GM18870 (cell line): ENCODE results near the gene COL5A3.
"Not testable (repeated sequence)": the region's sequence is repeated elsewhere in the genome, so short reads cannot be mapped to it uniquely, and the experiment has no call there.

Experiments used
- ATAC-seq: cut with Tn5 transposase; IDR thresholded peaks from one replicate; pipeline ENCODE4 v1.9.1; 2021; ENCODE audit warnings: moderate library complexity; ENCODE audit not compliant: unreplicated experiment

COL5A3 gene

GRCh38 chr19:9972103-9972502 lies 38.2 kb downstream of the COL5A3 start:
- no peak for ATAC-seq

DNA sequence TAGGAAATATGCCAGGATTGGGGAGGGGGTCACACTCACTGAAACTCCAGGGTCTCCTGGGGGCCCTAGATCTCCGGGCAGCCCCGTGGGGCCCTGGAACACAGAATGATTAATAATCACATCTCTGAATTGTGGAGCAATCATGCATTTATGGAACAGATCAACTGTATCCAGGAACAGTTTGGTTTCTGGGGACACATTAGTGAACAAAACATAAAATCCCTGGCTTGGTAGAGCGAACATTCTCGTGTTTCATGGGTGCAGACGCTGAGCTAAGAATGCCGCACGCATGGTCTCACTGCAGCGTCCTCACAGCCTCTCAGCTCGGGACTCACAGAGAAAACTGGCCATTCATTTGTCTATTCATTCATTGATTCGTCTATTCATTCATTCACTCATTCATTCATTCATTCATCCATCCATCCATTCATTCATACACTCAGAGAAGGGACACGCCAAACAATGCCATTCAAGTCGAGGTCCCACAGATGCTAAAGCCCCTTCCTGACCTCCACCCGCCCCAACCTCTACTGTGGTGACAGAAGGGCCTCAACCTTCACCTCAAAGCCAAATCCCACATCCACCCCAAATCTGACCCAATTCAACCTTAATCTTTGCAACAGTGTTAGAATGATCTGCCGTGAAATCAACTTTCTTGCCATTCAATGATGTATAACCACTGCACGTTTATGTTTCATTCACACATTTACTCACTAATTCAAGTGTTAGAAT lies 39.0 kb downstream of the COL5A3 start:
- ATAC-seq = no peak

- no peak for ATAC-seq
These were observed 39.8 kb downstream of the COL5A3 start for GRCh38 chr19:9970481-9970880.

- ATAC-seq = no peak
These were observed 40.7 kb downstream of the COL5A3 start for GRCh38 chr19:9969688-9969975.

GRCh38 chr19:9968820-9969687 lies 41.2 kb downstream of the COL5A3 start:
- ATAC-seq = no peak

DNA sequence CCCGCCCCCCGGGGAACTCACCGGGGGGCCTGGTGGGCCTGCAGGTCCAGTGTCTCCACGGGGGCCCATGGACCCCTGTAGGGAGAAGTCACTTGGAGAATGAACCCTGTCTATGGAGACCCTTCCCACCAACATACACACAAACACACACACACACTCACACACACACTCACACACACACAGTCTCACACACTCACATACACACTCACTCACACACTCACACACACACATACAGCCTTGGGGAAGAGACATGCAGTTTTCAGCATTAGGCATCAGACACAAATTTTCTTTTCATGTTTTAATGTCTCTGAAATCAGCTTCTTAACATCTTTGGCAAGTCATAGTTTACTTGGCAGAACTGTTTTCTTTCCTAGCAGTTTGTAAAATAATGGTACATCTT lies 43.0 kb downstream of the COL5A3 start:
- no peak for ATAC-seq

DNA sequence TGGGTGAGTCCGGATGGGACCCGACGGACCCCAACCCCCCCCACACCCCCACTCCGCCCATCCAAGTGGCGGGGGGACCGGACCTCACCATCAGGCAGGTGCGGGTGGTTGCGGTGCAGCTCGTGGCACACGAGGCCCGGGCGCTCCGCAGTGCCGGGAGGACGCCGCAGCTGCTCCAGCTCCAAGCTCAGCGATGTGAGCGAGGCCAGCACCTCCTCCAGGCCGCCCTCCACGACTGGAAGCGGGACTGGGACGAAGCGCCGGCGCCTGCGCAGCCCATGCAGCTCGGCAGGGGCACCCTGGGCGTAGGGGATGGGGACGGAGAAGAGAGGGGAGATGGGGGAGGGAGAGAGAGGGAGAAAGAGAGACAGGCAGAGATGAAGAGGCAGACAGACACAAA lies 43.9 kb downstream of the COL5A3 start:
- ATAC-seq = no peak

GRCh38 chr19:9966024-9966423 lies 44.3 kb downstream of the COL5A3 start:
- ATAC-seq = no peak

GRCh38 chr19:9962623-9963290 lies 47.5 kb downstream of the COL5A3 start:
- ATAC-seq = no peak

- ATAC-seq = no peak
These were observed 49.2 kb downstream of the COL5A3 start for GRCh38 chr19:9961103-9961502.

DNA sequence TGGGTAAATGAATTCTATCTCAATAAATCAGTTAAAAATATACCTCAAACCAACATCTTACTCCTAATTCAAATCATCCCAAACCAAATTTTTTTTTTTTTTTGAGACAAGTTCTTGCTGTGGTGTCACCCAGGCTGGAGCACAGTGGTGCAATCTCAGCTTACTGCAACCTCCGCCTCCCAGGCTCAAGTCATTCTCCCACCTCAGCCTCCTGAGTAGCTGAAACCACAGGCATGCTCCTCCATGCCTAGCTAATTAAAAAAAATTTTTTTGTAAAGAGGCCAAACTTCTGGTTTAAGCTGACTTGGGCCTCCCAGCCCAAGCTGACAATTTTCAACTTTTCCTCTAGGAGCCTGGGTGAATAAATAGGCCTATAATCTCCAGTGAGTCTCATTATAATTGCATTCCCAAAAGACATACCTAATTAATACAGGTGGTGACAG lies 51.9 kb downstream of the COL5A3 start:
- ATAC-seq = no peak

GRCh38 chr19:9956956-9957355 lies 53.3 kb downstream of the COL5A3 start:
- ATAC-seq = no peak

GRCh38 chr19:9953802-9954542 lies 56.3 kb downstream of the COL5A3 start:
- ATAC-seq = no peak

DNA sequence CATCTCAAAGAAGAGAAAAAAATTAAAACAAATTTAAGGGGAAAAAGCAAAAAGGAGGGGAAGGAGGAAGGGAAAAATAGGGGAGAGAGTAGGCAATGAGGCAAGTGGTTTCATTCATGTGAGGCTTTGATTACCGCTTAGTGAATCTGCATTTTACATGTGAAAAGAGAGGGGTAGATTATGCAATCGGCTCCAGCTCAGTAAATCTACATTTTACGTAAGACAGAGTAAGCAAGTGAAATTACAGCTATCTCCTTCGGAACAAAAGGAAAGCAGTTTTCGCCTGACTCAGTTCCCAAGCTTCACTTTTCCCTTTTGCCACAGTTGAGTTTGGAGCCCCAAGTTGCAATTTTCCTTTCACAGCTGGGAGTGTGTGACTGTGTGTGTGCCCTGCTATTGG lies 58.0 kb downstream of the COL5A3 start:
- ATAC-seq = no peak

- no peak for ATAC-seq
These were observed 62.9 kb downstream of the COL5A3 start for GRCh38 chr19:9947441-9947840.

GRCh38 chr19:9946528-9947125 lies 63.7 kb downstream of the COL5A3 start:
- ATAC-seq = not testable (repeated sequence)

DNA sequence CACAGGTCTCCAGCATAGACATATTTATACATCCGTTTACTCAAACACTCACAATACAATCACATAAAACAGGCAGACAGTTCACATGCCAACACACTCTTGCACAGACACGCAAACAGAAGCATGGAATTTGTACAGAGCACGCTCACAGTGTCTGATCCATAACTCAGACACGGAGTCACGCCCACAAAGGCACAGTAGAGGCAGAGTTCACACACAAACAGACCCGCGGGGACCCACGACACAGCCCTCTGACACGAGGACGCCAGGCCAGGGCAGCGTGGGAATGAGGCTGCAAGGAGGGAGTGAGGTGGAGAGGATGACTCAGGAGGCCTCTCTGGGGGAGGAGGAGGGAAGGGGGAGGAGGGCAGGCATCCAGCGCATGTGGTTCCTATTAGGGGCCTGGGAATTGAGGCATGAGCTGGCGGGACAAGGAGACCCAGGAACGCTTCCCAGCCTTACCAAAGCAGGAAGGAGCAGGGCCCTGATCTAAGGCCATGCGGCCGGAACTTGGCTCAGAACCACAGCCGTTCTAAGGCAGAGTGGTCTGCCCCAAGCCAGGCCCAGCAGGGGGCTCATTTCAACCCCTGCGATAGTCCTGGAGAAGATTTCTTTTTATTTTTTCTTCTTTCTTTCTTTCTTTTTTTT lies 64.9 kb downstream of the COL5A3 start:
- ATAC-seq = no peak

GRCh38 chr19:9943744-9944143 lies 66.6 kb downstream of the COL5A3 start:
- no peak for ATAC-seq

GRCh38 chr19:9941671-9942070 lies 68.6 kb downstream of the COL5A3 start:
- no peak for ATAC-seq

GRCh38 chr19:9941231-9941630 lies 69.1 kb downstream of the COL5A3 start:
- no peak for ATAC-seq
